PC-3 (cell line): ENCODE measurements around the gene GIMAP1. TPM values are rescaled to one million over a fixed set of nuclear protein-coding genes. Genes with fewer than 3 reads are reported as not detected.
"Not testable (repeated sequence)": the region's sequence is repeated elsewhere in the genome, so short reads cannot be mapped to it uniquely, and the experiment has no call there.

Experiments used
- ATAC-seq: fragments of 200-7000 bp; cut with Tn5 transposase; 2 replicates; pipeline ENCODE4 v1.9.1; 2020; ENCODE audit warnings: mild to moderate bottlenecking, moderate library complexity
- BruUV-seq: library from RNA; stranded (reverse); fragments of 400-500 nt; replicated peaks from 2 replicates; lab custom pipeline; 2021; lab: Mats Ljungman, UMichigan
- CTCF ChIA-PET: fragments of 300-600 bp; sonication (Branson Sonifier 250); formaldehyde crosslinking; loops from one replicate; lab custom pipeline; 2022; ENCODE audit warnings: antibody characterized with exemption; lab: Charles Lee
- POLR2A ChIA-PET: fragments of 300-600 bp; sonication (Branson Sonifier 250); formaldehyde crosslinking; loops from one replicate; lab custom pipeline; 2022; ENCODE audit warnings: antibody characterized with exemption; ENCODE audit not compliant: unreplicated experiment; lab: Charles Lee
- DNase-seq: peaks from one replicate; pipeline ENCODE4 v3.0.0-alpha.2; 2015
- H2AFZ ChIP-seq: fragments of 300-600 bp; sonication (generic); 2 replicates; pipeline ENCODE4 v1.6.0; 2016; ENCODE audit warnings: antibody characterized with exemption, low read length
- H3F3A ChIP-seq: fragments of 300-600 bp; sonication (generic); one replicate; pipeline ENCODE4 v1.6.0; 2017; ENCODE audit warnings: antibody characterized with exemption, low read length, control low read depth, mild to moderate bottlenecking; ENCODE audit not compliant: unreplicated experiment
- H3K27ac ChIP-seq: fragments of 300-600 bp; sonication (generic); 2 replicates; pipeline ENCODE4 v1.5.1; 2016; ENCODE audit warnings: mild to moderate bottlenecking, low read length
- H3K27me3 ChIP-seq: fragments of 300-600 bp; sonication (generic); 2 replicates; pipeline ENCODE4 v1.6.1; 2016; ENCODE audit warnings: low read length, mixed read lengths
- H3K36me3 ChIP-seq: fragments of 300-600 bp; sonication (generic); 2 replicates; pipeline ENCODE4 v1.6.1; 2016; ENCODE audit warnings: low read depth, mixed run types, low read length, mixed read lengths
- H3K4me1 ChIP-seq: fragments of 300-600 bp; sonication (generic); 2 replicates; pipeline ENCODE4 v1.5.1; 2016; ENCODE audit warnings: low read length; ENCODE audit not compliant: insufficient read depth
- H3K4me2 ChIP-seq: fragments of 300-600 bp; sonication (generic); 2 replicates; pipeline ENCODE4 v1.6.0; 2016; ENCODE audit warnings: low read length
- H3K4me3 ChIP-seq: fragments of 300-600 bp; sonication (generic); 2 replicates; pipeline ENCODE4 v1.5.1; 2016; ENCODE audit warnings: mild to moderate bottlenecking, low read length, mixed read lengths
- H3K79me2 ChIP-seq: fragments of 300-600 bp; sonication (generic); 2 replicates; pipeline ENCODE4 v1.6.1; 2017; ENCODE audit warnings: low read length, mixed read lengths
- H3K9ac ChIP-seq: fragments of 300-600 bp; sonication (generic); 2 replicates; pipeline ENCODE4 v1.6.0; 2016; ENCODE audit warnings: mild to moderate bottlenecking, low read length
- H3K9me2 ChIP-seq: fragments of 300-600 bp; sonication (generic); replicated peaks from 2 replicates; pipeline ENCODE4 v1.6.1; 2016; ENCODE audit warnings: mixed run types, low read length, mixed read lengths
- H3K9me3 ChIP-seq: fragments of 300-600 bp; sonication (generic); 2 replicates; pipeline ENCODE4 v1.6.1; 2016; ENCODE audit warnings: low read length, mixed read lengths
- H4K20me1 ChIP-seq: fragments of 300-600 bp; sonication (generic); 2 replicates; pipeline ENCODE4 v1.6.1; 2016; ENCODE audit warnings: low read length, mixed read lengths
- EZH2 ChIP-seq: fragments of 300-600 bp; sonication (generic); IDR thresholded peaks from one replicate; pipeline ENCODE4 v1.6.1; 2017; ENCODE audit warnings: antibody characterized with exemption, mild to moderate bottlenecking, low read length; ENCODE audit not compliant: unreplicated experiment
- EZH2phosphoT487 ChIP-seq: fragments of 300-600 bp; sonication (generic); IDR thresholded peaks from 2 replicates; pipeline ENCODE4 v1.6.1; 2018; ENCODE audit warnings: mild to moderate bottlenecking, antibody characterized with exemption, low read length, borderline replicate concordance
- intact Hi-C: fragments of 100-400 bp; cut with micrococcal nuclease; formaldehyde crosslinking; loops from 2 replicates; pipeline ENCODE4 v1.9.0; 2023
- total RNA-seq: library from RNA; depleted of rRNA; stranded (reverse); fragments of >200 nt; gene quantifications from 2 replicates; pipeline ENCODE4 v1.2.3, GENCODE V29; 2014
- TF ChIP-seq, protein P1 (sequence below): fragments of 300-600 bp; sonication (generic); conservative IDR thresholded peaks from 2 replicates; pipeline ENCODE4 v1.5.1; 2017; ENCODE audit warnings: antibody characterized with exemption, low read depth, mild to moderate bottlenecking, low read length

GIMAP1 gene
- total RNA-seq, 1 experiment from 2014 or later: not detected

DNA sequence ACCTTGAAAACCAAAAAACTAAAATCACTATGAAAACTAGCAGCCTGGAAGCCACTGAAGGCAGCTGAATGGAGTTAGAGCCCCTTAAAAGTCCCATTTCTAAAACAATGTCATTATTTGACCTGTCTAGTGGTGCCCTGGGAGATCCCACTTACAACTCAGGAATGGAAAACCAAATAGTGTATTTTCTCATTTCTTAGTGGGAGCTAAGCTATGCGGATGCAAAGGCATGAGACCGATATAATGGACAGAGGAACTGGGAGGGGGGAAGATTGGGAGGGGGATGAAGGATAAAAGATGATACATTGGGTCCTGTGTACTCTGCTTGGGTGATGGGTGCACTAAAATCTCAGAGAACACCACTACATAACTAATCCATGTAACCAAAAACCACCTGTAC is 40.7 kb upstream of the GIMAP1 start:
- TF ChIP-seq EZH2: no peak
- no peak for TF ChIP-seq EZH2phosphoT487
- TF ChIP-seq, protein P1, sequence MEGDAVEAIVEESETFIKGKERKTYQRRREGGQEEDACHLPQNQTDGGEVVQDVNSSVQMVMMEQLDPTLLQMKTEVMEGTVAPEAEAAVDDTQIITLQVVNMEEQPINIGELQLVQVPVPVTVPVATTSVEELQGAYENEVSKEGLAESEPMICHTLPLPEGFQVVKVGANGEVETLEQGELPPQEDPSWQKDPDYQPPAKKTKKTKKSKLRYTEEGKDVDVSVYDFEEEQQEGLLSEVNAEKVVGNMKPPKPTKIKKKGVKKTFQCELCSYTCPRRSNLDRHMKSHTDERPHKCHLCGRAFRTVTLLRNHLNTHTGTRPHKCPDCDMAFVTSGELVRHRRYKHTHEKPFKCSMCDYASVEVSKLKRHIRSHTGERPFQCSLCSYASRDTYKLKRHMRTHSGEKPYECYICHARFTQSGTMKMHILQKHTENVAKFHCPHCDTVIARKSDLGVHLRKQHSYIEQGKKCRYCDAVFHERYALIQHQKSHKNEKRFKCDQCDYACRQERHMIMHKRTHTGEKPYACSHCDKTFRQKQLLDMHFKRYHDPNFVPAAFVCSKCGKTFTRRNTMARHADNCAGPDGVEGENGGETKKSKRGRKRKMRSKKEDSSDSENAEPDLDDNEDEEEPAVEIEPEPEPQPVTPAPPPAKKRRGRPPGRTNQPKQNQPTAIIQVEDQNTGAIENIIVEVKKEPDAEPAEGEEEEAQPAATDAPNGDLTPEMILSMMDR: no peak
- H3K27me3 ChIP-seq: peaks cover 10% of the 10 kb centered on the region; the same call in 1 of the 2 replicates
- H3K4me1 ChIP-seq: no peaks in the 10 kb centered on the region
- BruUV-seq: no TSS peak
- ChIA-PET CTCF (no interaction called here), POLR2A (no interaction called here)
- H3K9me3 ChIP-seq: no peaks in the 10 kb centered on the region
- H3K4me3 ChIP-seq: no peak overlapping the region
- no peak for DNase-seq
- H3K79me2 ChIP-seq: no peaks in the 10 kb centered on the region
- H4K20me1 ChIP-seq: no peaks in the 10 kb centered on the region
- intact Hi-C loops: no loop called here
- H3F3A ChIP-seq: no peaks in the 10 kb centered on the region
- H3K9ac ChIP-seq: no peak overlapping the region
- ATAC-seq: no peak
- no peaks in the 10 kb centered on the region for H3K36me3 ChIP-seq
- no peak overlapping the region for H3K4me2 ChIP-seq
- no peak overlapping the region for H3K27ac ChIP-seq
- H3K9me2 ChIP-seq: no peaks in the 10 kb centered on the region
- no peak overlapping the region for H2AFZ ChIP-seq

DNA sequence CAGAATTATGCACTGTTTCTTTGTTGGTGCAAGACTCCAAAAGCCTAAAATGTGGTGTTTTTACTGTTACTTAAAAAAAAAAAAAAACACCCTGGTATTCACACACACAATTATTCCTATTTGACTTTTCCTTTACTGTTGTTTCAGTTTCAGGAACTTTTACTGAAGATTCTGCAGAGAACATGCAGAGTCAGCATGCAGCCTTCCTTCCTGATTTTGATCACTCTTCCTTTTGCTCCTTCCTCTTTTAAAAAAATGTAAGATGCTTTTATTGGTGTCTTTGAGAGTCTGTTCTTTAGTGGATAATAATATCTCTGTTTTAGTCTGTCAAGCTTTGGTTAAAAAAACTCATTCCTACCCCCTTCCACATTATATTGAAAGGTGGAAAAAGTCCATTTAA is 40.1 kb upstream of the GIMAP1 start:
- H3K79me2 ChIP-seq, H4K20me1 ChIP-seq, POLR2A ChIA-PET, H2AFZ ChIP-seq, H3K9me3 ChIP-seq, H3F3A ChIP-seq, H3K4me2 ChIP-seq, CTCF ChIA-PET, H3K27me3 ChIP-seq, H3K9ac ChIP-seq, BruUV-seq, H3K9me2 ChIP-seq, H3K4me1 ChIP-seq, intact Hi-C loops, ATAC-seq, DNase-seq, H3K36me3 ChIP-seq, H3K27ac ChIP-seq, H3K4me3 ChIP-seq: not testable (repeated sequence)

DNA sequence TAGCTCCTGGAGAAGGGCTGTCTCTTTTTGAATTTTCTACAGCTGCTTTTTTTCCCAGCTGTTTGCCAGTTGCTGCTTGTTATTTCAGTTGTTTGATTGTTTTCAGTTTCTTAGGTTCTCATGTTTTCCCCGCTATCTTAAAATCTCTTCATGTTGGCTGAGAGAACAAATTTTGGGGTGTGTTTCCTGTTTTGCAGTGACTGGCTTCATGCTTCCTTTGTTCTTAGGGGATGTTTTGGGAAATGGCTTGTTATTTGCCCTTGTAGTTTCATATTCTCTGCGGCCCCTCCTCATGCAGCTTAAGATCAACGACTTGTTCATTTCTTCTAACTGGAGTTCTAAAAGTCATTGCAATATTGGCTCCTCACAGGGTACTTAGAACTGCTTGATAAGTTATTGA is 39.6 kb upstream of the GIMAP1 start:
- H2AFZ ChIP-seq, POLR2A ChIA-PET, H3K27me3 ChIP-seq, CTCF ChIA-PET, H3K9ac ChIP-seq, H3K4me2 ChIP-seq, H3K4me3 ChIP-seq, H3K36me3 ChIP-seq, H3K27ac ChIP-seq, H3K9me2 ChIP-seq, DNase-seq, H4K20me1 ChIP-seq, H3K9me3 ChIP-seq, BruUV-seq, ATAC-seq, H3K79me2 ChIP-seq, intact Hi-C loops, H3F3A ChIP-seq, H3K4me1 ChIP-seq: not testable (repeated sequence)

DNA sequence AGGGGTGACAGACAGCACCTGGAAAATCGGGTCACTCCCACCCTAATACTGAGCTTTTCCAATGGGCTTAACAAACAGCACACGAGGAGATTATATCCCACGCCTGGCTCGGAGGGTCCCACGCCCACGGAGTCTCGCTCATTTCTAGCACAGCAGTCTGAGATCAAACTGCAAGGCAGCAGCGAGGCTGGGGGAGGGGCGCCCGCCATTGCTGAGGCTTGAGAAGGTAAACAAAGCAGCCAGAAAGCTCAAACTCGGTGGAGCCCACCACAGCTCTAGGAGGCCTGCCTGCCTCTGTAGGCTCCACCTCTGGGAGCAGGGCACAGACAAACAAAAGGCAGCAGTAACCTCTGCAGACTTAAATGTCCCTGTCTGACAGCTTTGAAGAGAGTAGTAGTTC is 37.8 kb upstream of the GIMAP1 start:
- H3K27me3 ChIP-seq, H3K9ac ChIP-seq, H3K4me1 ChIP-seq, intact Hi-C loops, H4K20me1 ChIP-seq, H3K79me2 ChIP-seq, H3K36me3 ChIP-seq, H3K4me2 ChIP-seq, ATAC-seq, H3K9me3 ChIP-seq, DNase-seq, H3K9me2 ChIP-seq, H3F3A ChIP-seq, POLR2A ChIA-PET, H3K4me3 ChIP-seq, H2AFZ ChIP-seq, H3K27ac ChIP-seq, BruUV-seq, CTCF ChIA-PET: not testable (repeated sequence)

DNA sequence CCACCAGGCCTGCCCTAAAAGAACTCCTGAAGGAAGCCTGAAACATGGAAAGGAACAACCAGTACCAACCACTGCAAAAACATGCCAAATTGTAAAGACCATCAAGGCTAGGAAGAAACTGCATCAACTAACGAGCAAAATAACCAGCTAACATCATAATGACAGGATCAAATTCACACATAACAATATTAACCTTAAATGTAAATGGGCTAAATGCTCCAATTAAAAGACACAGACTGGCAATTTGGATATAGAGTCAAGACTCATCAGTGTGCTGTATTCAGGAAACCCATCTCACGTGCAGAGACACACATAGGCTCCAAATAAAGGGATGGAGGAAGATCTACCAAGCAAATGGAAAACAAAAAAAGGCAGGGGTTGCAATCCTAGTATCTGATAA is 36.0 kb upstream of the GIMAP1 start:
- H3K79me2 ChIP-seq, H3K27me3 ChIP-seq, H3K4me2 ChIP-seq, H2AFZ ChIP-seq, H4K20me1 ChIP-seq, H3K9me2 ChIP-seq, H3K9me3 ChIP-seq, POLR2A ChIA-PET, H3K4me3 ChIP-seq, H3K4me1 ChIP-seq, BruUV-seq, H3F3A ChIP-seq, DNase-seq, CTCF ChIA-PET, H3K36me3 ChIP-seq, H3K9ac ChIP-seq, intact Hi-C loops, H3K27ac ChIP-seq, ATAC-seq: not testable (repeated sequence)
